LNCAP (cell line): ENCODE measurements around the gene PIP5K1B.

ENCODE experiments used
- CTCF ChIP-seq: fragments of 450-650 bp; IDR thresholded peaks from 2 replicates; pipeline ENCODE4 v1.5.1; 2017; ENCODE audit warnings: mild to moderate bottlenecking

Gene PIP5K1B

GRCh38 chr9:68991457-68991856 is 286.4 kb downstream of the PIP5K1B start:
- no peak for TF ChIP-seq CTCF

- no peak for TF ChIP-seq CTCF
Observed at GRCh38 chr9:68995776-68996175, 290.7 kb downstream of the PIP5K1B start.

GRCh38 chr9:68996462-68996861 is 291.4 kb downstream of the PIP5K1B start:
- TF ChIP-seq CTCF, result no peak

GRCh38 chr9:68997666-68998065 is 292.6 kb downstream of the PIP5K1B start:
- no peak for TF ChIP-seq CTCF

- no peak for TF ChIP-seq CTCF
Observed at GRCh38 chr9:68998385-68998784, 293.3 kb downstream of the PIP5K1B start.

- TF ChIP-seq CTCF, result no peak
Observed at GRCh38 chr9:68998812-68999211, 293.8 kb downstream of the PIP5K1B start.

GRCh38 chr9:68999393-69000105 is 294.5 kb downstream of the PIP5K1B start:
- TF ChIP-seq CTCF, result peak; percentile 82

GRCh38 chr9:69001921-69002320 is 296.9 kb downstream of the PIP5K1B start:
- no peak for TF ChIP-seq CTCF
